HG03521 (cell line): Measurements from ENCODE around the gene IPO8.
"Not testable (repeated sequence)": the region's sequence is repeated elsewhere in the genome, so short reads cannot be mapped to it uniquely, and the experiment has no call there.

Source experiments
- ATAC-seq: cut with Tn5 transposase; IDR thresholded peaks from one replicate; pipeline ENCODE4 v1.9.1; 2021; ENCODE audit warnings: mild to moderate bottlenecking, moderate library complexity; ENCODE audit not compliant: unreplicated experiment

The IPO8 gene

DNA sequence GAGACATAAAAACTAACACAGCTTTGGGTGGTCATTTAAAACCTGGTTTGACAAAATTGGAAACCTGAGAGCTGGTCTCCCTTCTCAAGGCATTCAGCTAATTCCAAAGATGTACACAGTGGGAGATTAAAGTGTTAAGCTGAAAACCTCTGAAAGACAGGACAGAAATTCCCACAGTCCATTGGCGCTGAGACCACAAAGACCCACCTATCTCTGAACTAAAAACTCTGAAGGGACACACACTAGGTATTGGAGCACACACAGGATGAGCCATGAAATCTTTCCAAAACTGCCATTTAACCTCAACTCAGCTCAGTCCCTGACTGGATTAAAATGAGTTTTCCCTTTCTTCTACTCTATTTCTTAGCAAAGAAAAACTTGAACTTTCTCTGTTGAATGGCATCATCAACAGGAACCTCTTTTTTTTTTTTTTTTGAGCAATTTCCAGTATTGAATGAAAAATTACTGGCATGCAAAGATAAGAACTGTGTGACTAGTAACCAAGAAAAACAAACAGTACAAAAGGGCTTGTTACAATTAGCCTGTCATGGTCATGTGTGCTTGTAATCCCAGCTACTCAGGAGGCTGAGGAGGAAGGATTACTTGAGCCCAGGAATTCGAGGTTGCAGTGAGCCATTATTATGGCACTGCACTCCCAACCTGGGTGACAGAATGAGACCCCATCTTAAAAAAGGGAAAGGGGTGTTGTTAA is 82.4 kb downstream of the IPO8 start:
- no peak for ATAC-seq

DNA sequence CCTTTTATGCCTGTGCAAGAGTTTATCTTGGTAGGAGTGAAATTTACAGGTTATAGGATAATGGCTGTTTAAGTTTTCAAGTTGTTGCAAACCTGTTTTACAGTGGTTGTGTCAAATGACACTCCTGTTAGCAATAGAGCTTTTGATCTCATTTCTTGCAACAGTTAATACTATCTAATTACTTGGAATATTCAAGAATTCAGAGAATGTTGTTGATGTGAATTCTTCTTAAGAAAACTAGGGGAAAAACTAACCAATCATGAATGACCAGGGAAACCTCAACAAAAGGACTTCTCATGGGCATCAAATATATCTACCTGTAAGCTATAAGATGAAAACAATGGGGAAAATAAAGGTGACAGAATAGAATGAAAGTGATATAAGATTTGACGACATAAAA is 85.0 kb downstream of the IPO8 start:
- no peak for ATAC-seq

DNA sequence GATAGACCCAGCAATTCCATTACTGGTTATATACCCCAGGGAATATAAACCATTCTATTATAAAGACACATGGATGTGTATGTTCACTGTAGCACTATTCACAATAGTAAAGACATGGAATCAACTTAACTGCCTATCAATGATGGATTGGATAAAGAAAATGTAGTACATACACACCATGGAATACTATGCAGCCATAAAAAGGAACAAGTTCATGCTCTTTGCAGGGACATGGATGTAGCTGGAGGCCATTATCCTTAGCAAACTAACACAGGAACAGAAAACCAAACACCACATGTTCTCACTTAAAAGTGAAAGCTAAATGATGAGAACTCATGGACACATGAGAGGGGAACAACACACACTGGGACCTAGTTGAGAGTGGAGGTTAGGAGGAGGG is 85.8 kb downstream of the IPO8 start:
- not testable (repeated sequence) for ATAC-seq

DNA sequence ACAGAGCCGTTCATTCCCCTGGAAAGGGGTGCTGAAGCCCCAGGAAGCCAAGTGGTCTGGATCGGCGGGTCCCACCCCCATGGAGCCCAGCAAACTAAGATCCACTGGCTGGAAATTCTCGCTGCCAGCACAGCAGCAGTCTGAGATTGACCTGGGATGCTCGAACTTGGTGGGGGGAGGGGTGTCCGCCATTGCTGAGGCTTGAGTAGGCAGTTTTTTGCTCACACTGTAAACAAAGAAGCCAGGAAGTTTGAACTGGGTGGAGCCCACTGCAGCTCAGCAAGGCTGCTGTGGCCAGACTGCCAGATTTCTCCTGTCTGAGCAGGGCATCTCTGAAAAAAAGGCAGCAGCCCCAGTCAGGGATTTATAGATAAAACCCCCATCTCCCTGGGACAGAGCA is 91.4 kb downstream of the IPO8 start:
- ATAC-seq, result not testable (repeated sequence)

DNA sequence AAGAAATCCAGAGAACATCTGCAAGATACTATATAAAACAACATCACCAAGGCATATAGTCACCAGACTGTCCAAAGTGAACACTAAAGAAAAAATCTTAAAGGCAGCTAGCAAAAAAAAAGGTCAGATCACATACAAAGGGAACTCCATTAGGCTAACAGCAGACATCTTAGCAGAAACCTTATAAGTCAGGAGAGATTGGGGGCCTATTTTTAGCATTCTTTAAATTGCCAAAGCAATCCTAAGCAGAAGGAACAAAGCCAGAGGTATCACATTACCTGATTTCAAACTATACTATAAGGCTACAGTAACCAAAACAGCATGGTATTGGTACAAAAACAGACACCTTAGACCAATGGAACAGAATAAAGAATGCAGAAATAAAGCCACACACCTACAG is 92.5 kb downstream of the IPO8 start:
- no peak for ATAC-seq

DNA sequence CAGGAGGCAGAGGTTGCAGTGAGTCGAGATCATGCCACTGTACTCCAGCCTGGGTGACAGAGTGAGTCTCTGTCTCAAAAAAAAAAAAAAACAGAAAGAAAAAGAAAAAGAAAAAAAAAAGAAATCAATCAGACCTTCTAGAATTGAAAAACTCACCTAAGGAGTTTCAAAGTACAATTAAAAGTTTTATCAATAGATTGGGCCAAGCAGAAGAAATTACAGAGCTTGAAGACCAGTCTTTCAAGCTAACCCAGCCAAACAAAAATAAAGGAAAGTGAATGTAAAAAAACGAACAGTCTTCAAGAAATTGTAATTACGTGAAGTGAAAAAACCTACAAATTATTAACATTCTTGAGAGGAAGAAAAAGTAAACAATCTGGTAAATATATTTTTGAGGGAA is 93.0 kb downstream of the IPO8 start:
- no peak for ATAC-seq

DNA sequence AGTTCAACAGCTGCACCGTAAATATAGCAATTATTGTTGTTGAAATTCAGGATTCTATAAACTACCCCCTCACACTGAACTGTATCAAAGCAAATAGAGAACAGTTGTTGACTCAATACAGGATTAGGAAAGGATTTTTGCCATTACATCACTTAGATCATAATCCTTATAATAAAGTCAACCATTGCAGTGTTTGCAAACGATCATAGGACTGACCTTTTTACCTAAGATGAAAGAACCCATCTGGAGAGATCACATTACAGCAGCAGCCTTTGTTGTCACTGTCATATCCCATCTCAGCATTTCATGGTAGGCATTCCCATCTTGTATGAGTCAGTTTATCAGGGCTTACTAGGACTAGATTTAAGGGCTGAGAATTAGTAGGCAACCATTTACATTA is 96.1 kb downstream of the IPO8 start:
- no peak for ATAC-seq

DNA sequence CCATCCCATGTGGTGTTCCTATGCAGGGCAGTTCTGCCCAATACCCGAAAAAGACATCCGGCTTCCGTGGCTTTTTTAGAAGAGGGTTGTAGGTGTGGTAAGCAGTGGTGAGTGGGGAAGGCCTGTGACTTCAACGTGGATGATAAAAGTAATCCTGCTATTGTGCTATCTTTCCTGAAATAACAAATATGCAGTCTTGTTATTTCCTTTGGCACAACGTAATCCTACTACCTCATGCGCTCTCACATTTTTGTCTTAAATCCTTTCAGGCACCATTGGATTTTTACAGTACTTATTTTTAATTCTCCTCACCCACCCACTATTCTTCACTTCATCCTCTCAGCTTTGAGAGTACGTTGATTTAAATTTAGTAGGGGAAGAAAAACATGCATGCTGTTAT is 96.8 kb downstream of the IPO8 start:
- ATAC-seq, result no peak

- no peak for ATAC-seq
Observed at GRCh38 chr12:30595742-30596141, 99.9 kb downstream of the IPO8 start.

GRCh38 chr12:30594509-30594908 is 101.2 kb downstream of the IPO8 start:
- ATAC-seq, result no peak

DNA sequence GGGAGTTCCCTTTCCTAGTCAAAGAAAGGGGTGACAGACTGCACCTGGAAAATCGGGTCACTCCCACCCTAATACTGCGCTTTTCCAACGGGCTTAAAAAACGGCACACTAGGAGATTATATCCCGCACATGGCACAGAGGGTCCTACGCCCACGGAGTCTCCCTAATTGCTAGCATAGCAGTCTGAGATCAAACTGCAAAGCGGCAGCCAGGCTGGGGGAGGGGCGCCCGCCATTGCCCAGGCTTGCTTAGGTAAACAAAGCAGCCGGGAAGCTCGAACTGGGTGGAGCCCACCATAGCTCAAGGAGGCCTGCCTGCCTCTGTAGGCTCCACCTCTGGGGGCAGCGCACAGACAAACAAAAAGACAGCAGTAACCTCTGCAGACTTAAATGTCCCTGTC is 107.1 kb downstream of the IPO8 start:
- ATAC-seq, result not testable (repeated sequence)

DNA sequence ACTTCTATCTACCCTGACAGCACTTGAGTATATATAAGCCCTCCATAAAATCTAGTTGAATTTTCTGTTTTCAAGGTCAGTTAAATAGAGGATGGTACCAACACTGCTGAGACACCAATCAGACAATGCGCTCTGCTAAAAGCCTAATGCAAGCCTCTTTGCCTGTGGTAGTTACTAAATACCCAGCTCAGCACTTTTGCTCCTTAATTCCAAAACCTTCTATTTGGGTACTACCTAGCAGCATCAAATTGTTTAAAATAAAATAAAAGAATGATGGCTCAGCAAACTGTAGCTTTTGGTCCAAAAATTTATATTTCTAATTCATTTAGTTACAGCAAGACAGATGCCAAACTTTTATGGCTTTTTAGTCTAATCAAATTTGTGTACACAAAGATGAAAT is 107.9 kb downstream of the IPO8 start:
- no peak for ATAC-seq

- no peak for ATAC-seq
Observed at GRCh38 chr12:30585877-30586276, 109.8 kb downstream of the IPO8 start.

- no peak for ATAC-seq
Observed at GRCh38 chr12:30582943-30583342, 112.7 kb downstream of the IPO8 start.

- no peak for ATAC-seq
Observed at GRCh38 chr12:30580344-30580743, 115.3 kb downstream of the IPO8 start.
